SW480 (cell line): ENCODE data around the gene ACCS.

ENCODE experiments used
- DNase-seq: peaks from one replicate; pipeline ENCODE4 v3.0.0-alpha.2; 2016; ENCODE audit warnings: low spot score

ACCS gene, protein sequence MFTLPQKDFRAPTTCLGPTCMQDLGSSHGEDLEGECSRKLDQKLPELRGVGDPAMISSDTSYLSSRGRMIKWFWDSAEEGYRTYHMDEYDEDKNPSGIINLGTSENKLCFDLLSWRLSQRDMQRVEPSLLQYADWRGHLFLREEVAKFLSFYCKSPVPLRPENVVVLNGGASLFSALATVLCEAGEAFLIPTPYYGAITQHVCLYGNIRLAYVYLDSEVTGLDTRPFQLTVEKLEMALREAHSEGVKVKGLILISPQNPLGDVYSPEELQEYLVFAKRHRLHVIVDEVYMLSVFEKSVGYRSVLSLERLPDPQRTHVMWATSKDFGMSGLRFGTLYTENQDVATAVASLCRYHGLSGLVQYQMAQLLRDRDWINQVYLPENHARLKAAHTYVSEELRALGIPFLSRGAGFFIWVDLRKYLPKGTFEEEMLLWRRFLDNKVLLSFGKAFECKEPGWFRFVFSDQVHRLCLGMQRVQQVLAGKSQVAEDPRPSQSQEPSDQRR

DNA sequence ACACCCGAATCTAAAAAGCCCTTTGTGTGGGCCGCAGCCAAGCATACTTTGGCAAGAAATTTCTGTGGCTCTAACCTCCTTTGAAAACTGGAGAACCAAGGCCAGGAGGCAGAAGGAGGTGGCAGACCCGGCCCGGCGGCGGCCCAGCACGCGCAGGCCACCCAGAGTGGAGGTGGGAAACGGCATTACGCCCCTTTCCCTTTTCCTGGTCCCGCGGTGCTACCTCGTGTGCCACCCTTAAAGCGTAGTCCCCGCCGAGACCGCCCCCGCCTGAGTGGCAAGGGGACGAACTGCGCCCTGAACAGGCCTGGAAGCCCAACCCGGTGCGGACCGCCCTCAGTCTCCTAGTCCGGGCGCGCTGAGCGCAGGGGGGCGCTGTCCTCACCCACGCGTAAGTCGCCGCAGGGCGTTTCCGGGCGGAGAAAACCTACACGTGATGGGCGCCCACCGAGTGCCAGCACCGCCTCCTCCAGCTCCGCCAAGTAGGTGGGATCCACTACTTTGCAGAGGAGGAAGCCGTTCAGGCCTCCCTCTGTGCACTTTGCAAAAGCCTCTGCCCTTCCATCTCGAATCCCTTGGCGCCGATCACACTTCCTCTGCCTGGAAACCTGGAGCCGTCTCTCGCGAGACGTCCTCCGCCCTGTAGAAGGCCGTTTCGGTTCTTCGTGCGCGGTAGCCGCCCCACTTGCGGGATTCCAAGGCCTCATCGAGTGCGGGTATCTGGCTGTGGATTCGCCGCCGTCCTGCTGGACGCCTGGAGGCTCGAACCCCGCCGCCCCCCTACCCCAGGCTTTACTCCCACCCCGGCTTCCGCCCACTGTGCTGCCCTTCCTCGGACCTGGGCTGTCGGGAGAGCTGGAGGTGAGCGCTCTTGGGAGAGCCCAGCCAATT, at the start of gene ACCS:
ACCS (plus strand) TSS at position 430 of the 891 bp plus-strand sequence. CDS start 1,358 bp downstream, outside the sequence.
- peak; percentile 95 for DNase-seq

DNA sequence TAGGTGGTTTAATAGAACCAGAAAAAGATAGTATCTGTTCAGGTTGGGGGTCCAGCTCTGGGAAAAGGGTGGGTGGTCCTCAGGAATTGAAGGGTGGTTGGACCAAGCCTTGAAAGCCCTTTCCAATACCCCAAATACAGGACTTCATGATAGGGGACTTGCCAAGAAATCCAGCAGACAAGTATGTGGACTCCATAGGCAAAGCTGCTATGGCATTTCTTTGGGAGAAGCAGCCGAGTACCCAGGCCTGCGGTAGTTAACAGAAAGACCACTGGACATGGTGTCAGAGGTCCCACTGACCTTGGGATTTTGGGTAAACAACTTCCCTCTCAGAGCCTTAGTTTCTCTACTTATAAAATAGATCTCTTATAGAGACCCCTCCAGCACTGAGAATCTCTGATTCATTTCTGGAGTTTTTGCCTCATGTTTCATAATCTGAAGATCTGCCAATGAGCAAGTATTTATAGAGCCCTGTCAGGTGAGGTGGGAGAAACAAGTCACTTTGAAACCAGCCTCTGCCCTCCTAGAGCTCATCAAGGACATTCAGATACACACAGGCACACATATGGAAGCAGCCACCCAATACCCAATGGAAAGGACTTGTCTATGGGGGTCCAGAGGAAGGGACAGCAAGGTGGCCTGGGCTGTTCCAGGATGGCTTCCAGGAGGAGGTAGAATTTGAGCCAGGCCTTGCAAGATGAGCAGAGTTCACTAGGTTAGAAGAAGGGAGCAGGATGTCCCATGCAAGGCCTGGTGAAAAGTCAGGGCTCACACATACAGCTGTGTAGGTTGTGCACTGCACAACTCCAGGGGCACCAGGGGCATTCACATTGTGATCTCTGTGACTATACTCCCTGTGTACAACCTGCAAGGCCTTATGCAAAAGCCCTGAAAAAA, 49.3 kb upstream of the ACCS start:
- no peak for DNase-seq

DNA sequence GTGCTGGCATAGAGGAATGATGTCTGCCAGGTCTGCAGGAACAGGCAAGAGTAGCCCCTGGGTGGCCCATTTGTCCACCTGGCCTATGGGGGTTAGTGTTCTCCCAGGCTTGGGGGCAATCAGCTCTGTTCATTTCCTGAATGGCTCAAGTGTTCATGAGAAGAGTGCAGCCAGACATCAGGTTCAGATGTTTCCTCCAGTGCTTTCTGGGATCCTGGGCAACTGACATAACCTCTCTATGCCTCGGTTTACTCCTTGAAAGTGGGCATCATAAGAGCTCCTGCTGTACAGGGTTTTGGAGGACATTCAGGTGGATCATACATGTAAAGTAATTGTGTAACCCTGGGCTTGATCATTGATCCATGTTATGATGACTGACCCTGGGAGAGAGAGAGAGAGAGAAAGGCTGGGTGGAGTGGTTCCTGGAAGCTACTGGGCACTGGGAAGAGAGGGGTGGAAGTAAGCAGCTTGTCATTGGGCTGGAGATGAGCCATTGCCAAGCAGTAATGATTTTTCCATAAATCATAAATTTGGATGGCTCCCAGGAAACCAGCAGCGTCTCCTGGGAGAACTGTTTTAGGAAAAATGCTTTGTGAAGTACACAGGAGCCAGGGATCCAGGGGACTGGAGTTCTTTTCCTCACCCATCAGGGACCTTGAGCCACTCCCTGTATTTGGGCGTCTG, 48.5 kb upstream of the ACCS start:
- DNase-seq: no peak

DNA sequence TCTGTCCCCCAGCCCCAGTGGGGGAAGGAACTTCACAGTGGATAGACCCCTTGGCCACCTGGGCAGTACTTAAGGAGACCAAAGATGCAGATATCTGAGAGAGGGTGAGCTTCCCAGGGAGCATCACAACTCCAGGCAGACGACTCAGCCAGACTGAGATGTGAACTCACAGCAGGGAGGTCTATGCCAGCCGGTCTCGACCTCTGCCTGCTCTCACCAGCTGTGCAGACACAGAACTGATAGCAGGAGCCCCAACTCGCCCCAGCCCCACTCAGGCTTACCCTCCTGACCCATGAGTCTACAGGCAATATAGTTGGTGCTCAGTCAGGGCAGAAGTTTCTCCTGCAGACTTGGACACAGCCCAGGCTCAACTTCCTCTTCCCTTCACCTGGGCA, 47.9 kb upstream of the ACCS start:
- no peak for DNase-seq

DNA sequence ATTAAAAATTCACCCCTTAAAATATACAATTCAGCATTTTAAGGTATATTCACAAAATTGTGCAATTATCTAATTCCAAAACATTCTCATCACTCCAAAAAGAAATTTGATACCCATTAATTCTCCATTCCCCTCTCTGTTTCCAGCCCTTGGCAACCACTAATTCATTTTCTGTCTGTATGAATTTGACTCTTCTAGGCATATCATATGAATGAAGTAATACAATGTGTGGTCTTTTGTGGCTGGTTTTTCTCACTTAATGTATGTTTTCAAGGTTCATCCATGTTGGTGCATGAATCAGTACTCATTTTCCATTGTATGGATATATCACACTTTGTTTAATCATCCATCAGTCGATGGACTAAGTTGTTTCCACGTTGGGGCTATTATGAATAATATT, 47.2 kb upstream of the ACCS start:
- no peak for DNase-seq

DNA sequence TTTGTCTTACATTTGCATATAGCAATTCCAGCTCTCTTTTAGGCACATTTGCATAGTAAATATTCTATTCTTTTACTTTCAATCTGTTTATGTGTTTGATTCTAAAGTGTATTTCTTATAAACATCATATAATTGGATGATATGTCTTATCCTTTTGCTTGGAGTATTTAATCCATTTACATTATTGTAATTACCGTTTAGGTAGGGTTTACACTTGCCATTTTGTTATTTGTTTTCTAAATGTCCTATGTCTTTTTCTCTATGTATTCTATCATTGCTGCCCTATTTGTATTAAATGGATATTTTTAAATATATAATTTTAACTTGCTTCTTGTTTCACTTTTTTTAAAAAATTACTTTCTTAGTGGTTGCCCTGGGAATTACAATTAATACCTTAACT, 41.1 kb upstream of the ACCS start:
- DNase-seq: no peak

DNA sequence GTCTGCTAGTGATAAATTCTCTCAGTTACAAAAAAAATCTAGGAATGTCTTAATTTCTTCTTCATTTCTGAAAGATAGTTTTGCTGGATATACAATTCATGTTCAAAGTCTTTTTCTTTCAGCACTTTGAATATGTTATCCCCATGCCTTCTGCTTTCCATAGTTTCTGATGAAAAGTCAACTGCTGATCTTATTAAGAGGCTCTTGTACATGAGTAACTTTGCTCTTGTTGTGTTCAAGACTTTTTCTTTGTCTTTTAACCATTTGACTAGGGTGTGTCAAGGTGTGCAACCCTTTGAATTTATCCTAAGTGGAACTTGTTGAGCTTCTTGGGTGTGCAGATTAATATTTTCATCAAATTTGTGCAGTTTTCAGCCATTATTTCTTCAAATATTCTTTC, 40.3 kb upstream of the ACCS start:
- DNase-seq: no peak

DNA sequence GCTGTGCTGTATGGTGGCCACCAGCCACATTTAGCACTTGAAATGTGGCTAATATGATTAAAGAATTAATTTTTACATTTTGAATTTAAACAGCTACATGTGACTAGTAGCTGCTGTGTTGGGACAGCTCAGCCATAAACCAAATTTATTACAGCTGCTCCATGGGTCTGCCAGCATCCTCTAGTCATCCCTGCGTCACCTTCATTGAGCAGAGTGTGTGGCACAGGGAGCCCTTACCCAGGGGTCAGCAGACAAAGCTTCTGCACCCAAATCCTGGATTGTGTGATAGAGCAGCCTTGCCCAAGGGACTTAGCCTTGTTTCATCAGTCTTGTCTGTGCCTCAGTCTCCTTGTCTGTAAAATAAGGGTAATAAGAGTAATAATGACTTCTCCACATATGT, 37.7 kb upstream of the ACCS start:
- no peak for DNase-seq

DNA sequence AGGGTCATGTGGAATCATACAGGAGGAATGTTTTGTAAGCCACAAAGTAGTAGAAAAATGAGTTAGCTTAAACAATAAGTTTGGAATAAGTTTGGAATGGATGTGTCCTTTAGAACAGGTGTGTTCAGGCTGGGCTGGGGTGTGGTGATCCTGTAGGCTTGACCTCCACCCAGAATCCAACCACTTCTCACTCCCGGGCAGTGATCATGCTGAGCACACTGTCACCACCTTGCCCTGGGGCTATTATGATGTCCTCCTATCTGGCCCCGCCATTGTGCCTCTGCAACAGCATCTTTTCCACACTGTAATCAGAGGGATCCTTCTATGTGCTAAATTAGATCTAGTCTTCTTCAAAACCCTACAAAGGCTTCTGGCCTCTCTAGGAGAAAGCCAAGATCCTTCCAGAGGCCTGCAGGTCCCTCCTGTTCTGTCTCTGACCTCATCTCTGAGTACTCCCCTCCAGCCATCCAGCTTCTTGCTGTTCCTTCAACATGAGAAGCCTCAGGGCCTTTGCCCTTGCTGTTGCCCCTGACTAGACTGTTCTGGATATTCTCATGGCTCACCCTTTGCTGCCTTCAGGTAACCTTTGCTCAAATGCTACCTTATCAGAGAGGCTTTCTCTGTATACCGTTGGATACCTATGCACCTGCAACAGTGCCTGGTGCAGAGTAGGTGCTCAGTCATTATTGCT, 37.1 kb upstream of the ACCS start:
- no peak for DNase-seq

DNA sequence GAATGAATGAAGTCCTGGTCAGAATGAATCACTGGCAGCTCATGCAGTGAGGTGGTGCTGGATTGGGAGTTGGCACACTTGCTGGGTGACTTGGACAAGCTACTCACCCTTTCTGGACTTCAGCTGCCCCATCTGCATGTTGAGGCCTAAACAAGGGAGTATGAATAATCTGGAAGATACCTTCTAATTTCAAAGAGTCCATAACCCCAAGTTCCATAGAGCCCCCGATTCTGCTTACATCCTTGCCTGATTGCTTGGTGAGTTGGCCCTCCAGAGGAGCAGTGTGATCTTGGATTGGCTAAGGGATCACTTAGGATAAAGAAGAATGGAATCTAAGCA, 36.6 kb upstream of the ACCS start:
- DNase-seq: no peak

DNA sequence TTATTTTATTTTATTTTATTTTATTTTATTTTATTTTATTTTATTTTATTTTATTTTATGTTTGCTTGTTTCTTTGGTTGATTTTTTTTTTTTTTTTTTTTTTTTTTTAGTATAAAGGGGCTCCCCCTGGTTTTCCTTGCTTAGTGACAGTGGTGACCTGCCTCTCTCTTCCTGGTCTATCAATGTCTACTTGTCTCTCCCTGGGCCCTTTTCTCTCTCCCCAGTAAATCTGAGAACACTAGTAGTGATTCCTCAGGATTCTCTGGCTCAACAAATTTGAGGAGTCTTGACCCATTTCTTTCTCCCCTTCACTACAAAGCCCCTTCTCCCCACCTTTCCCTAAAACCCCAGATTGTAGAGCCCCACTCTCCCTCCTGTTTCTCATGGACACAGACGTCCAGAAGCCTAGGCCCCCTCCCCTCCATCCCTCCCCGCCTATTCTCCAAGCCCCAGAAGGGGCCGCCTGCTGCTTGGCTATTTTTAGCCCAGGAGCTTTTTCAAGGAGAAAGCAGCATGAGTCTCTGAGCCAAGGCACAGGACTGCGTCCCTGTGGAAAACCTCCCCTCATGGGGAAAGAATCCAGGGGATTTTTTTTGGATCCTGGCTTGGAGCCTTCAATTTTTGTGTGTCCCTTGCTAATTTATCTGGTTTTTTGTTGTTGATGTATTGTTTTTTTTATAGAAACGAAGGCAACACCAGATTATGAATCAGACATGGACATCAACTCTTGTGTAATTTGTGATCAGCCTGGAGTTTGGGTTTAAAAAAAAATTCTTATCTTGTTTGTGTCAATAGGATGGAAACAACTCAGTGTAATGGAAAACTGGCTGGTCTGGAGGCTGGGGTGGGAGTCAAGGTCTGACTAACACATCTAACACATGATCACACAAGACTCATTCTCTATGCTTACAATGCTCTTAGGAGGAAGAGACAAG, 35.8 kb upstream of the ACCS start:
- DNase-seq: no peak

DNA sequence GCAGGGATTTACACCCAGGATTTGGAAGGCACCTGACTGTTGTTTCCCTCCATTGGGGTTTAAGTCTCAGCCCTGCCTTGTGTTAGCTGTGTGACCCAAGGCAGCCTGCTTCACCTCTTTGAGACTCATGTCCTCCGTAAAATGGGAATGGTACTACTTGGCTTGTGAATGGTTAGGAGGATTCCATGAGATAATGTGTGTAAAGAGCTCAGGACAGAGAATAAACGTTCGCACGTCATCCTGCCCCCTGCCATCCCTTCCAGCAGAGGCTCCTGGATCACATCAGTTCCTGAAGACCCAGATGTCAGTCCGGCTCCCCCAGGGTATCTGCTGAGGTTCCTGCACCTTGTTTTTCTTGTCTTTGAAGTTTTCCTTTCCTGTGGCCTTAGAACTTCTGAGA, 35.1 kb upstream of the ACCS start:
- no peak for DNase-seq

DNA sequence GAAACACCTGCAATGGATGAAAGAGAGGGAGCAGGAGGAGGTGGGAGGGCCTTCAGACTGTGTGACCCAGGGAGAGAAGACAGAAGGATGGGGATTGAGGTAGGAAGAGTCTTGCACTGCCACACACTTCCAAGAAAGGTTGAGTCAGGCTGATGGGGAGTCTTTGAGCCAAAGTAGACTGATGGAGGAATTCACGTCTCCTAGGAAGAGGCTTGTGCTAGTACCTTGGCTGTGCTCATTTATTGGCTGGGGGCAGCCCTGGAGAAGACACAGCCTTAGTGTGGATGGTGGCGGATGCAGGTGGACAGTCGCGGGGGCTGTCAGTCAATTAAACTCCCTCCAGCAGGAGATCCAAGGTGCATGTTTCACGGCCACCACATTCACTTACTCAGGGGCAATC, 34.5 kb upstream of the ACCS start:
- DNase-seq: no peak

DNA sequence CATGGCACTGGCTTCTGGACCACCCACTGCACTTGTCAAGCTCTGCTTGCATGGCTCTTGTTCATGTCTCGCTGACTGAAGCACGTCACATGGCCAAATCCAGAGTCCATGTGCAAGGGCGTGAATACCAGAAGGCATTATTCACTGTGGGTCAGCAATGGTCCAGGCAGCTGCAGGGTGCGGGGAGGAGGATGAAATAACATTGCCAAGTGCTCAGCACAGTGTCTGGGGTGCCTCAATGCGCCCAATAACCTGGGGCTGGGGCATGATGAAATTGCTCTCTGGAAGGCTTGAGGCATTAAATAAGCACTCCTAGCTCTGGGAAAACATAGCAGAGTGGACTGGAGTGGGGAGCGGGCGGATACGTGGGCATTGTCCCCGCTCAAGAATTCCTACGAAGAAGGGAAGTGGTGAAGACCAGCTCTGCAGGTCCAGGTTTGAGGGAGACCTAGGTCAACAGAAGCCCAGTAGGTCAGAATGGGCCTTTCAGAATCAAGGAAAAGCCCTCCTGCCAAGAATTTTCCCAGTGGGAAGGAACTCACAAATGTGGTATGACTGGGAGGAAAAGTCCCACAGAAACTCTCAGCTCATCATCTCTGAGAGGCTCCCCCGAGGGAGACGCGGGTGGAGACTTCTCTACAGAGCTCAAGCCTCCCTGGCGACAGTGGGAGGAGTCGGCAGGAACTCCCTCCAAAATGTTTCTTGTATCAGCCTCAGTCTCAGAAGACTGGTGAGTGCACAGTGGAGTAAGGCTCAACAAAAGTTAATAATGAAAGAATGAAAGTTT, 33.6 kb upstream of the ACCS start:
- no peak for DNase-seq

DNA sequence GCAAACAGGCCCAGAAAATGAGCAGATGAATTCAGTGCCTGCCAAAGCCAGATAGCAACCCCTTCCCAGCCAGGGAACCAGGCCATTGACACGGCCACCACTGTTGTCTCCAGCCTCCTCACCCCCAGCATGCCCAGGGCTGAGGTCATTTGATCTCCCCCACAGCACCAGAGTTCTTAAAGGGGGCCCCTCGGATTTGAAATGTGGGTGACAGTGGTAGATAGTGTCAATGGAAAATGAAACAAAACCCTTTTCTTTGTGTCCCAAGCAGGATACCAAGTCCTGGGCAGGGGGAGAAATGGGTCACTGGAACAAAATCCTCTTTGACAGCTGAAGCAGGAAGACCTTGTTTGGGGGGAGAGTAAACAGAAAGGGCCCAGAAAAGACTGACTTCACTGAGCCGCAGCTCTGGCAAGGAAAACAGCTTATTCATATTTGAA, 32.6 kb upstream of the ACCS start:
- DNase-seq: no peak

DNA sequence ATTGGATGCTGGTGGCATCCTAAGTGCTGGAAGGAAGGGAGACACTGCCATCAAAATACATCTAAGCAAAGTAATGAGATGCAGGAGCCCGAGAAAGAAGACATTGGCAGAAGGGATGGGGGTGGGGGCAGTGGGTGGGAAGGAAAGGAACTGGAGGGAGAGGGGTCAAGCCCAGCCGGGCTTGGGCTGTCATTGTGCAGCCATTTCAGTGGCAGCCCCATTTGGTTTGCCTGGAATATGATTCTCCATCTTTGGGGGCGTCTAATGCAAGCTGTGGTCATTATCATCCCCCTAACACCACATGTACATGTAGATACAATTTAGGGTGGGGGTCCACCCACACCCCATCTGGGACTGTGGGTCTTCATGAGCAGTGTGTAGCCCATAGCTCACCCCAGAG, 32.2 kb upstream of the ACCS start:
- DNase-seq: no peak

DNA sequence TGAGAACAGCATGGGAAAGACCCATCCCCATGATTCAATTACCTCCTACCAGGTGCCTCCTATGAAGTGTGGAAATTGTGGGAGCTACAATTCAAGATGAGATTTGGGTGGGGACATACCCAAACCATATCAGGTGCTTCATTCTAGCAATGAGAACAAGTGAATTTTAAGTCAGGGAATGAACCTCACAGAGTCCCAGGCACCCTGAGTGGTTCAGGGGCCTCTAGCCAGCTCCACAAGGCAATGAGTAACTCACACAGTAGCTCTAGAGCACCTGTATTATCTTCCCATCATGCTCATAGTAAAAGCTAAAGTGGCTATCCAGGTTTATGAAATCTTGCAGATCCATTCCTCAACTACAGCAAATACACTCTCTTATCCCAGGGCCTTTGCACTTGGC, 31.4 kb upstream of the ACCS start:
- no peak for DNase-seq

DNA sequence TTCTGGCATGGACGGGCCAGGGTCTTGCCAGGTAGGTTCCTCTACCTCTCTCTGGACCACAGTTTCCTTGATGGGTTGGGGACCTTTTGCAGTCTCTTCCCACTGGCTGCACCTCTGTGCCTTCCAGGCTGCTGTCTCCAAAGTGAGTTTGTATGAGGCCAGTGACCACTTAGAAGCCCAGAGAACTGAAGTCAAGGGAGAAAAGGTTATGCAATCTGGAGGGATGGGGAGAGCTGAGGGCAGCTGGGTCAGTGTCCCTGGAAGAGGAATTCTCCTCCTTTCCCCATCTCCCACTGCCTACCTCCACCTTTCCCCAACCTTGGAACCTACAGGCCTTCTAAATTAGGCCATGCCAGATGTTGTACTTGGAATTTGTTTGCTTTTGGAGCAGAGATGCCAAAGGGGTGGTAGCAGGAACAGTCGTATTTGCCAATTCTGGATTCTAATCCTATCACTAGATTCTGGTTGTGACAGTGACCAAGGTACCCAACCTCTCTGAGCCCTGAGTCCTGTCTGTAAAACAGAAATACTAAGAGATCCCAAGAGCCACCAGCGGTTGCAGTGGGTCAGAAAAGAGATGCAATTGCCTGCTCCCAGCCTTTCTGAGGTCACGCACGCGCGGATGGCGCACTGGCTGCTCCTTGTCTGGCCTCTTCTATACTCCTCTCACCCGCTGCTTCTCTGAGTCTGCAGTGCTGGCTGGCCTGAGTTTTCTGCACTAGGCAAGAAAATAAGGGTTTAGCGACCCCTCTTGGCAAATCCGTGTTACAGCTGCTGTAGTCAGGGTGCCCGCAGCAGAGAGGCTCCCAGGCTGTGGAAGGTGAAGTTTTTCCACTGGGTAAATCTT, 29.0 kb upstream of the ACCS start:
- DNase-seq: peak; percentile 79
